HEK293T (cell line): ENCODE measurements around the gene TMEM88.

ENCODE experiments used
- BHLHE40 ChIP-seq: fragments of 450-650 bp; IDR thresholded peaks from 2 replicates; pipeline ENCODE4 v1.6.1; 2016; ENCODE audit warnings: mild to moderate bottlenecking, moderate library complexity, borderline replicate concordance
- ELF4 ChIP-seq: fragments of 450-650 bp; IDR thresholded peaks from 2 replicates; pipeline ENCODE4 v1.6.1; 2017; ENCODE audit warnings: antibody characterized with exemption
- FOXA1 ChIP-seq: fragments of 450-650 bp; IDR thresholded peaks from 2 replicates; pipeline ENCODE4 v1.6.1; 2016; ENCODE audit warnings: mild to moderate bottlenecking
- FOXK2 ChIP-seq: fragments of 450-650 bp; IDR thresholded peaks from 2 replicates; pipeline ENCODE4 v1.6.1; 2016; ENCODE audit warnings: mild to moderate bottlenecking
- L3MBTL2 ChIP-seq: fragments of 450-650 bp; conservative IDR thresholded peaks from 2 replicates; pipeline ENCODE4 v1.6.1; 2016; ENCODE audit warnings: mild to moderate bottlenecking
- NFRKB ChIP-seq: fragments of 450-650 bp; IDR thresholded peaks from 2 replicates; pipeline ENCODE4 v1.6.1; 2016; ENCODE audit warnings: mild to moderate bottlenecking, moderate library complexity
- SP1 ChIP-seq: fragments of 450-650 bp; IDR thresholded peaks from 2 replicates; pipeline ENCODE4 v1.6.1; 2017
- SUZ12 ChIP-seq: fragments of 450-650 bp; IDR thresholded peaks from 2 replicates; pipeline ENCODE4 v1.6.1; 2016; ENCODE audit warnings: mild to moderate bottlenecking
- TF ChIP-seq, protein P1 (sequence below): fragments of 450-650 bp; IDR thresholded peaks from 2 replicates; pipeline ENCODE4 v1.6.1; 2016

DNA sequence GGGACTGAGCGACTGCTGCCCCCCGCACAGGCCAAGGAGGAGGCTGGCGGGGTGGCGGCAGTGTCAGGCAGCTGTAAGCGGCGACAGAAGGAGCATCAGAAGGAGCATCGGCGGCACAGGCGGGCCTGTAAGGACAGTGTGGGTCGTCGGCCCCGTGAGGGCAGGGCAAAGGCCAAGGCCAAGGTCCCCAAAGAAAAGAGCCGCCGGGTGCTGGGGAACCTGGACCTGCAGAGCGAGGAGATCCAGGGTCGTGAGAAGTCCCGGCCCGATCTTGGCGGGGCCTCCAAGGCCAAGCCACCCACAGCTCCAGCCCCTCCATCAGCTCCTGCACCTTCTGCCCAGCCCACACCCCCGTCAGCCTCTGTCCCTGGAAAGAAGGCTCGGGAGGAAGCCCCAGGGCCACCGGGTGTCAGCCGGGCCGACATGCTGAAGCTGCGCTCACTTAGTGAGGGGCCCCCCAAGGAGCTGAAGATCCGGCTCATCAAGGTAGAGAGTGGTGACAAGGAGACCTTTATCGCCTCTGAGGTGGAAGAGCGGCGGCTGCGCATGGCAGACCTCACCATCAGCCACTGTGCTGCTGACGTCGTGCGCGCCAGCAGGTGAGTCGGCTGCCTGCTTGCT lies 5.6 kb upstream of the TMEM88 start:
- TF ChIP-seq ELF4: no peak
- no peak for TF ChIP-seq BHLHE40
- TF ChIP-seq FOXK2: no peak
- TF ChIP-seq FOXA1: no peak
- TF ChIP-seq, protein P1, sequence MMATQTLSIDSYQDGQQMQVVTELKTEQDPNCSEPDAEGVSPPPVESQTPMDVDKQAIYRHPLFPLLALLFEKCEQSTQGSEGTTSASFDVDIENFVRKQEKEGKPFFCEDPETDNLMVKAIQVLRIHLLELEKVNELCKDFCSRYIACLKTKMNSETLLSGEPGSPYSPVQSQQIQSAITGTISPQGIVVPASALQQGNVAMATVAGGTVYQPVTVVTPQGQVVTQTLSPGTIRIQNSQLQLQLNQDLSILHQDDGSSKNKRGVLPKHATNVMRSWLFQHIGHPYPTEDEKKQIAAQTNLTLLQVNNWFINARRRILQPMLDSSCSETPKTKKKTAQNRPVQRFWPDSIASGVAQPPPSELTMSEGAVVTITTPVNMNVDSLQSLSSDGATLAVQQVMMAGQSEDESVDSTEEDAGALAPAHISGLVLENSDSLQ: no peak
- TF ChIP-seq SUZ12: no peak
- TF ChIP-seq L3MBTL2: no peak
- no peak for TF ChIP-seq NFRKB
- no peak for TF ChIP-seq SP1
